Measurements from ENCODE around the gene SLC5A6. TPM values are rescaled to one million over a fixed set of nuclear protein-coding genes. Genes with fewer than 3 reads are reported as not detected.
A peak's percentile ranks its signal among the peaks of the same experiment; 100 is the strongest.

SLC5A6 gene
- polyA plus RNA-seq, 1 donor (not counting 4 experiments of a cell fraction or from before 2014, with no cell fraction given), result 60.4 TPM

DNA sequence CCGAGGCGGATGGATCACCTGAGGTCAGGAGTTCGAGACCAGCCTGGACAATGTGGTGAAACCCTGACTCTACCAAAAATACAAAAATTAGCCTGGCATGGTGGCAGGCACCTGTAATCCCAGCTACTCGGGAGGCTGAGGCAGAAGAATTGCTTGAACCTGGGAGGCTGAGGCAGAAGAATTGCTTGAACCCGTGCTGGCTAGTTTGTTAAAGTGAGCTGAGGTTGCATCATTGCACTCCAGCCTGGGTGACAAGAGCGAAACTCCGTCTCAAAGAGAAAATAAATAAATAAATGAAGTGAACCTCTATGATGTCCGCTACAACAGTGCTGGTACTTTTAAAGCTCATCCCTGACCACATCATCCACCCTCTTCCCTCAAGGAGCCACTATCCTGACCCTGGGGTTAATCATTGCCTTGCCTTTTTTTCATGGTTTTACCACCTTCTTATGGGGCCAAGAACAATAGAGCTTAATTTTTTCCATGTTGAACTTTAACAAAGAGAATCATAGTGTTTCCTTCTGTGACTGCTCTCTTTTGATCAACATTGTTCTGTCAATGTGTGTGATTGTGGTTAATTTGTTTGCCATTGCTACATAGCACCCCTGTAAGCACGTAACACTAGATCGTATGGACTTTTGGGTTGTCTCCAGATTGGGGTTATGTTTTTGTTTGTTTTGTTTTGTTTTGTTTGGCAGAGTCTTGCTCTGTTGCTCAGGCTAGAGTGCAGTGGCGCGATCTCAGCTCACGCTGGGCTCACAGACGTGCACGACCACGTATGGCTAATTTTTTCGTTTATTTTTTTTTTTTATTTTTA is 17.3 kb downstream of the SLC5A6 start:
- H3K4me3 ChIP-seq (ENCODE audit: control insufficient read depth in 2 of 3, extremely low read depth in 1 of 3, insufficient read depth in 2 of 3, low read depth in 1 of 3, low read length in 3 of 3), result no peak overlapping the region
- FAIRE-seq, result no peak
- no peaks in the 10 kb centered on the region for H3K4me1 ChIP-seq (ENCODE audit: control insufficient read depth, extremely low read depth, insufficient read depth, low read length)
- H3K79me2 ChIP-seq (ENCODE audit: control insufficient read depth, insufficient read depth, low read length), result no peaks in the 10 kb centered on the region
- DNase-seq (ENCODE audit: low read depth, low spot score), result no peak
- H4K20me1 ChIP-seq (ENCODE audit: control insufficient read depth, extremely low read depth, insufficient read depth, low read length), result no peaks in the 10 kb centered on the region
- dilution Hi-C loops (cut with MboI; ENCODE audit: extremely low pct_ligation_motif_present, low sequenced_read_pairs), result no loop called here
- no peaks in the 10 kb centered on the region for H3K9me3 ChIP-seq (ENCODE audit: control insufficient read depth, low read depth, low read length)
- H3K9ac ChIP-seq (ENCODE audit: control insufficient read depth, extremely low read depth, insufficient read depth, low read length), result no peak overlapping the region
- no peaks in the 10 kb centered on the region for H3K27me3 ChIP-seq (ENCODE audit: control insufficient read depth, extremely low read depth, insufficient read depth, low read length)
- peaks cover 0 to 5% of the 10 kb centered on the region in 2 experiments for H3K36me3 ChIP-seq (ENCODE audit: control insufficient read depth in 2 of 2, extremely low read depth in 1 of 2, insufficient read depth in 2 of 2, low read length in 2 of 2)
- no peak overlapping the region for H2AFZ ChIP-seq (ENCODE audit: control insufficient read depth, low read length)
- H3K9me1 ChIP-seq (ENCODE audit: control insufficient read depth, extremely low read depth, insufficient read depth, low read length), result no peaks in the 10 kb centered on the region
- TF ChIP-seq EZH2 (IDR thresholded peaks at IDR 0.05; ENCODE audit: low read length) (no peak), CTCF (optimal IDR thresholded peaks at IDR 0.05 in 1 of 3, IDR thresholded peaks at IDR 0.05 in 1 of 3, conservative IDR thresholded peaks at IDR 0.05 in 1 of 3; ENCODE audit: extremely low read depth in 1 of 3, insufficient read depth in 2 of 3, low read length in 3 of 3) (no peak)
- H3K4me2 ChIP-seq (ENCODE audit: control insufficient read depth, extremely low read depth, insufficient read depth, low read depth, low read length), result no peak overlapping the region
- H3K27ac ChIP-seq (ENCODE audit: control insufficient read depth, insufficient read depth, low read length), result no peak overlapping the region

DNA sequence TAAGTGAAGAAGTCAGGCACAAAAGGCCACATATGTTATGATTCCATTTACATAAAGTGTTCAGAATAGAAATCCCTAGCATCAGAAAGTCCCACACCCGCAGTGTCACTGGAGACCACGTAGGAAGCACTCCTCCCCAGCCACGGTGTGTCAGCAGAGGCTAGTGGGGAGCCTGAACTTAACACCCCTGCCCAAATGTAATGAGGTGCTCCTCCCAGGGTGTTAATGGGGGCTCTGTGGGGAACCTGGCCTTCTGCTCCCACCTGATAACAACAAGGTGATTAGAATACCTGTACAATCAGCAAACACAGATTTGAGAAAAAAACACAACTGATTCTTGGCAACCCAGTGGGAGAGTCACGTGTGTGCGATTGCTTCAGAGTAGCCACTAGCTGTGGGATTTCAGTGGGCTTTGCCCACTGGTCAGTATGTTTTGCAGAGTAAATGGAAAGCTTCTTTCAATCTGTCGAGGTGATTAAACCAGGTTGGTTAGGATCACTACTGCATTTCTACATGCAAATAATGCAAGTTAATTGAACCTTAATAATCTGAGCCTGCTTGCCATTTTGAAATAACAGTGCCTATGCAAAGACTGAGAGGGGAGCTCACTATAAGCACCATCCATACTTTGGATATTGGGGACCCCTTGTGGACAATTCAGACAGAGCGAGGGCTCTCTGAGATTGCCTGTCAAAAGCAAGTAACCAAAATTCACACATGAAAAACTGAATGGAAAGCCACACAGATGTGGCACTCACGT is 20.8 kb downstream of the SLC5A6 start:
- no peaks in the 10 kb centered on the region for H3K79me2 ChIP-seq (ENCODE audit: control insufficient read depth, insufficient read depth, low read length)
- H3K4me1 ChIP-seq (ENCODE audit: control insufficient read depth, extremely low read depth, insufficient read depth, low read length), result no peaks in the 10 kb centered on the region
- no peak overlapping the region for H2AFZ ChIP-seq (ENCODE audit: control insufficient read depth, low read length)
- no peak overlapping the region for H3K9ac ChIP-seq (ENCODE audit: control insufficient read depth, extremely low read depth, insufficient read depth, low read length)
- H3K4me3 ChIP-seq (ENCODE audit: control insufficient read depth in 2 of 3, extremely low read depth in 1 of 3, insufficient read depth in 2 of 3, low read depth in 1 of 3, low read length in 3 of 3), result no peak overlapping the region
- no peak overlapping the region for H3K27ac ChIP-seq (ENCODE audit: control insufficient read depth, insufficient read depth, low read length)
- FAIRE-seq (no peak), DNase-seq (ENCODE audit: low read depth, low spot score) (no peak)
- no peaks in the 10 kb centered on the region for H4K20me1 ChIP-seq (ENCODE audit: control insufficient read depth, extremely low read depth, insufficient read depth, low read length)
- dilution Hi-C loops (cut with MboI; ENCODE audit: extremely low pct_ligation_motif_present, low sequenced_read_pairs), result no loop called here
- no peak overlapping the region for H3K4me2 ChIP-seq (ENCODE audit: control insufficient read depth, extremely low read depth, insufficient read depth, low read depth, low read length)
- no peaks in the 10 kb centered on the region for H3K27me3 ChIP-seq (ENCODE audit: control insufficient read depth, extremely low read depth, insufficient read depth, low read length)
- no peaks in the 10 kb centered on the region for H3K9me1 ChIP-seq (ENCODE audit: control insufficient read depth, extremely low read depth, insufficient read depth, low read length)
- H3K9me3 ChIP-seq (ENCODE audit: control insufficient read depth, low read depth, low read length), result no peaks in the 10 kb centered on the region
- TF ChIP-seq CTCF (optimal IDR thresholded peaks at IDR 0.05 in 1 of 3, IDR thresholded peaks at IDR 0.05 in 1 of 3, conservative IDR thresholded peaks at IDR 0.05 in 1 of 3; ENCODE audit: extremely low read depth in 1 of 3, insufficient read depth in 2 of 3, low read length in 3 of 3) (peak; percentile 54 to 59 (median 58)), EZH2 (IDR thresholded peaks at IDR 0.05; ENCODE audit: low read length) (no peak)
- H3K36me3 ChIP-seq (ENCODE audit: control insufficient read depth in 2 of 2, extremely low read depth in 1 of 2, insufficient read depth in 2 of 2, low read length in 2 of 2), result no peaks in the 10 kb centered on the region

All from keratinocyte (primary cell).